Measurements from ENCODE around the gene SLC6A3.

The SLC6A3 gene

DNA sequence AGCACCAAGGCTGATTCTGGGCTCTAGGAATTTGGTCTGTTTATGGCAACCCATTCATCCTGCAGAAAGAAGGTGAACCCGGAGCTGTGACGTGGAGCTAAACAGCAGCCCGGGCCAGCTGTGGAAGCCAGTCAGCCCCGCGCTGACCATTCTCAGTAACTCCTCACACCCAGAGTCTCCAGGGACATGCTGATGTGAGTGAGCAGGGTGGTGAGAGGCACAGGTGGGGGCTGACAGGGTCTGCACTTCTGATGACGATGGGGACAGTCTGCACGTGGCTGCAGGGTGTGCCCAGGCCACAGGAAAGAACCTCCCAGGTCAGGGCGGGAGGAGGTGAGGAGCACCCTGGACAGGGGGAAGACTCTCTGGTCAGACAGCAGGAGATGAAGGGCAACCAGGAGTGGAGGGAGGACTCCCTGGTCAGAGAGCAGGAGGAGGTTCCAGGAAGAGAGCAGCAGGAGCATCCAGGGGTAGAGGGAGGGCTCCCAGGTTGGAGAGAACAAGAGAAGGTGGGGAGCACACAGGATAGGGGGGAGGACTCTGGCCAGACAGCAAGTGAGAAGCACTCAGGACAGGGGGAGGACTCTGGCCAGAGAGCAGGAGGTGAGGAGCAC lies 26.1 kb upstream of the SLC6A3 start:
- no peak overlapping the region for H3K4me3 ChIP-seq (ENCODE audit: control insufficient read depth, low read depth, low read length)
- no peak for DNase-seq (ENCODE audit: low read depth)
- TF ChIP-seq, protein P1, sequence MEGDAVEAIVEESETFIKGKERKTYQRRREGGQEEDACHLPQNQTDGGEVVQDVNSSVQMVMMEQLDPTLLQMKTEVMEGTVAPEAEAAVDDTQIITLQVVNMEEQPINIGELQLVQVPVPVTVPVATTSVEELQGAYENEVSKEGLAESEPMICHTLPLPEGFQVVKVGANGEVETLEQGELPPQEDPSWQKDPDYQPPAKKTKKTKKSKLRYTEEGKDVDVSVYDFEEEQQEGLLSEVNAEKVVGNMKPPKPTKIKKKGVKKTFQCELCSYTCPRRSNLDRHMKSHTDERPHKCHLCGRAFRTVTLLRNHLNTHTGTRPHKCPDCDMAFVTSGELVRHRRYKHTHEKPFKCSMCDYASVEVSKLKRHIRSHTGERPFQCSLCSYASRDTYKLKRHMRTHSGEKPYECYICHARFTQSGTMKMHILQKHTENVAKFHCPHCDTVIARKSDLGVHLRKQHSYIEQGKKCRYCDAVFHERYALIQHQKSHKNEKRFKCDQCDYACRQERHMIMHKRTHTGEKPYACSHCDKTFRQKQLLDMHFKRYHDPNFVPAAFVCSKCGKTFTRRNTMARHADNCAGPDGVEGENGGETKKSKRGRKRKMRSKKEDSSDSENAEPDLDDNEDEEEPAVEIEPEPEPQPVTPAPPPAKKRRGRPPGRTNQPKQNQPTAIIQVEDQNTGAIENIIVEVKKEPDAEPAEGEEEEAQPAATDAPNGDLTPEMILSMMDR (IDR thresholded peaks at IDR 0.05; ENCODE audit: control insufficient read depth, insufficient read depth, low read depth, low read length, missing control alignments): no peak

DNA sequence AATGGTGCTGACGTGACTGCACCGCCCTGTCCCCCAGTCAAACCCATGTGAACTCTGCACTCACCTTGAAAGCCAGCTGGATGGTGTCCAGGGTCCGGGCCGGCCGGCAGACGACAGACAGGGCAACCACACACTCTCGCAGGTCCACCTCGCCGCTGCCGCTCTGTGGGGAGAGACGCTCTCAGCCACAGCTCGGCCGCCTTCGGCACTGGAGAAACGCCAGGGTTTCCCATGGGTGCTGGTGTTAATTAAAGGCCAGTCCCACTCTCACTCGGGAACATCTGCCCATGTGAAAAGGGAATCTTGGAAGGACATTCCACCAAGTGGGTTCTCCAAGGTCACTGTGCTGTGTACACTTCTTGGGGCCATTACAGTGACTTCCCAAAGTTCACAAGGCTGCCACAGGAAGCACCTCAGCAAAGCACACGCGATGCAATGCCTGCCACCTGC lies 25.5 kb upstream of the SLC6A3 start:
- H3K4me3 ChIP-seq (ENCODE audit: control insufficient read depth, low read depth, low read length): no peak overlapping the region
- TF ChIP-seq, protein P1 (IDR thresholded peaks at IDR 0.05; ENCODE audit: control insufficient read depth, insufficient read depth, low read depth, low read length, missing control alignments): no peak
- no peak for DNase-seq (ENCODE audit: low read depth)

DNA sequence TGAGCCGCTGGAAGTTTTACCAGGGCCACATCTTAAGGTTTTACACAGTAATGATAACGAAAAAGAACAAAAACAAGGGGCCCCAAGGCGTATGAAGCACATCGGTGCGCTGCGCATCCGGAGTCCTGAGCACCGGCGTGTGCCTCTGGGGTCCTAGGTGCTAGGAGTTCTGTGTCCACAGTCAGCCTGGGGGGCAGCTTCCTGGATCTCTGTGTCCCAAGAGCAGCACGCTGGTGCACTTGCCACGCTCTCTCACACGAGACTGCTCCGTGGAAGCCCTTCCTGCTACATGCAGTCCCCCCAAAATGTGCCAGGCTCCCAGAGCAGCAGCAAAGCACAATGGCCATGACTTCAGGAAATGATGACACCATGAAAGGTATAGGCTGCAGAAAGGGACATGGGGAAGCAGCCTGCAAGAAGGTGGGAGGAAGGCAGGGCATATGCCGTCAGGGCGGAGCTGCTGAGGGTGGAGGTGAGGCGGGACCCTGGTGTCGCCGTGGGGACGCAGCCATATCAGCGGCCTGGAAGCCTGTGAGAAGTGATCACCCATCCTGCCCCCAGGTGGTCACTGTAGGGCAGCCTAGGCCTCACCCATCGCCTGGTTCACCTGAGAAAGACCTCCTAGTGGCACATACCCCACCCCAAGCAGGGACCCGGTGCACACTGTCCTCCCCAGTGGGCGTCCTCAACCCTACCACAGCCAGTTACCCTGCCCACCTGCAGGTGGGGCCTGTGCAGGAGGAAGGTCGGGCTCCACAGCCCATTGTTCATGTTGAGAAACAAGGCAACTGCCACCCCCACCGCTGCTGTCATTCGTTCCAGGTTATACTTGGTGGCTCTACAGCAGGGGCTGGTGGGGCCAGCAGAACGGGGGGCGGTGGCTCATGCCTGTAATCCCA lies 23.6 kb upstream of the SLC6A3 start:
- no peak for DNase-seq (ENCODE audit: low read depth)
- TF ChIP-seq, protein P1 (IDR thresholded peaks at IDR 0.05; ENCODE audit: control insufficient read depth, insufficient read depth, low read depth, low read length, missing control alignments): no peak

DNA sequence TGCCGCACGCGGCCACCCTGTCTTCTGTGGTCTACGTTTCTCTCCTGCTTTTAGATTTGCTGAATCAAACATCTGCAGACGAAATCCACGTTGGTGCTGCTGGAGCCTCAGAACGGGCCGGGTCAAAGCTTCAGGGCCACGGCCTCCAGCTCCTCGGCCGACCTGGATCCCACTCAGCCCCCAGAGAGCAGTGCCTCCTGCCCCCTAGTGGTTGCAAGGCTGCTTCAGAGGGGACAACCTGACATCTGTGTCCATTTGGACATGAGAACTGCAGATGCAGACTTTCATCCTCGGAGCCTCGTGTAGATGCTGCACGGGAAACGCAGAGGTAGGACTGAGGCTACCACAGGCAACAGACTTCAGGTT lies 23.0 kb upstream of the SLC6A3 start:
- DNase-seq (ENCODE audit: low read depth): no peak
- H3K4me3 ChIP-seq (ENCODE audit: control insufficient read depth, low read depth, low read length): no peak overlapping the region
- TF ChIP-seq, protein P1 (IDR thresholded peaks at IDR 0.05; ENCODE audit: control insufficient read depth, insufficient read depth, low read depth, low read length, missing control alignments): peak; percentile 51

More for the DNA sequence above, 23.6 kb upstream of the SLC6A3 start:
- H3K4me3 ChIP-seq (ENCODE audit: control insufficient read depth, low read depth, low read length): no peak overlapping the region

DNA sequence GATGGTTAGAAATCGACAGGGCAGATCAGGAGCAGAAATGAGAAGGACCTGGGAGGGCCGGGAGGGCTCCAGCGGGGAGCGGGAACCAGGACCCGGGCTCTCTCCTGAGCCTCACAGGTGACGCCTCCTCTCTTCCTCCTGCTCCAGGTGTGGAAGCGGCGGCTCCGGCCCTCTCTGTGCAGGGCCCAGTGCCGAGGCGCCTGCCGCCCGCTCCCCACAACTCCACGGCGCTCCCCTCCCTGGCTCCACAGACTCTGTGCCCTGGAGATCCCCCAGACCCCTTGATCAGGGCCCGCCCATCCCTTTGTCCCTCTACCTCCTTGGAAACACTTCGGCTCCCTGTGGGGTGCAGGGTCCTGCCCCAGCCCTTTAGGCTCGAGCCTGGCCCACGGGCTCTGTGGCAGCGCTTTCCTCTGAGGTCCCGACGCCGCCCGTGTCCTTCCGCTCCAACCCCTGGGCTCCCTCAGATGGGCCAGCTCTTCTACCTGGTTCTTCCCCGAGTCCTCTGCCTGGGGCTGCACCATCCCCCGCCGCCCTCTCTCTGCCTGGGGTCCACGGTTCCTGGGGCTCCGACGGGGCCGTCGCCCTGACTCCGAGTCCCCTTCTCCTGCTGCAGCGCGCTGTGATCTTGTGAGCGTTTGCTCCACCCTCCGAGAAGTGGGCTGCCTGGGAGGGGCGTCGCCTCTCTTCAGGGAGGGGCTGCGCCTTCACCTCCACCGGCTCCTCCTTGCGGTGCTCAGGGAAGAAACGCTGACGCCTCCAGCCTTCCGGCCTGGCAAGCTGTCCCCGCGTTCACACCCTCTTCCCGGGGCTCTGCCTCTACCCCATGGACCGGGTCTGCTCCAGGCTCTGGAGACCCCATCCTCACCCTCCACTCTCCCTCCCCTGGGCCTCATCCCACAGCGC lies 22.4 kb upstream of the SLC6A3 start:
- H3K4me3 ChIP-seq (ENCODE audit: control insufficient read depth, low read depth, low read length): no peak overlapping the region
- no peak for DNase-seq (ENCODE audit: low read depth)
- TF ChIP-seq, protein P1 (IDR thresholded peaks at IDR 0.05; ENCODE audit: control insufficient read depth, insufficient read depth, low read depth, low read length, missing control alignments): no peak

DNA sequence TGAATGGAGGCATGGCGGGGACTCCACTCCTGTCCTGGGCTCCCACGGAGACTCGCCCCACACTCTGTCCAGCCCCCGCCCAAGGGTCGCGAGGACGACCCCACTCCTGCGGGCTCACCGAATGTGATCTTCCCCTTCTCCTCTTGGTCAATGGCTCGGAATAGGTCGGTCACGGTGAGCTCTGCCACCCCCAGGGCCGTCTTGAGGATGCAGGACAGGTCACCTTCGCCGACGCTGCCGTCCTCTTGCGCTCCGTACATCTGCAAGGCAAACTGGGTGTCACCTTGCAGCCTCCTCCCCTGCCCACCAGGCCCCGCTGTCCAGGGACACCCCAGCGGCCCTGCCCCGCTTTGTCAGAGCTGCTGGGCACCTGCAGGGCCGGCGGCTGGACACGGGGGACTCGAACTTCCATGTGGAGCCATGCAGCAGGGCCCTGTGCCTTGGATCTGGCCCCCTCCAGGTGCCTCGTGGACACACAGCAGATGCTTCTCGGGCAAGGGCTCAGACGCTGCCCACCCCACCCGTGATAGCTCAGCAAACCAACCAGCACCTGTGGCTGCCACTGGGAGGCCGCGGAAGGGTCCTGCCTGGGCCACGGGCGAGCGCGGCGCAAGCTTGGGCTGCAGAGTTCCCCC lies 21.5 kb upstream of the SLC6A3 start:
- H3K4me3 ChIP-seq (ENCODE audit: control insufficient read depth, low read depth, low read length): no peak overlapping the region
- TF ChIP-seq, protein P1 (IDR thresholded peaks at IDR 0.05; ENCODE audit: control insufficient read depth, insufficient read depth, low read depth, low read length, missing control alignments): no peak
- no peak for DNase-seq (ENCODE audit: low read depth)

Data from AG09309 (cell line).